Omental fat pad (tissue), 4 donors: ENCODE data around the gene FOXA3. TPM values are rescaled to one million over a fixed set of nuclear protein-coding genes. Genes with fewer than 3 reads are reported as not detected.
"Not testable (repeated sequence)": the region's sequence is repeated elsewhere in the genome, so short reads cannot be mapped to it uniquely, and the experiment has no call there.

ENCODE experiments used
- ATAC-seq: fragments of 150-250 bp; one replicate; pipeline ENCODE4 v1.9.1; 2016; ENCODE audit warnings: mild to moderate bottlenecking, moderate library complexity; ENCODE audit not compliant: low FRiP score
- DNase-seq: peaks from one replicate; pipeline ENCODE4 v3.0.0-alpha.2; 2019; ENCODE audit warnings: low spot score
- CTCF ChIP-seq, 3 donors: fragments of 450-650 bp; IDR thresholded peaks; one replicate each; pipeline ENCODE4 v1.5.1; 2016 to 2017; ENCODE audit warnings: antibody characterized with exemption in 3 of 3, mild to moderate bottlenecking in 3 of 3, moderate library complexity in 2 of 3
- total RNA-seq, 4 donors: library from RNA; depleted of rRNA; stranded (reverse); fragments of >200 nt; gene quantifications; one replicate each; pipeline ENCODE4 v1.1.0, GENCODE V29; 2016

FOXA3 gene
- total RNA-seq, 4 donors from 2014 or later, result 0.38 to 0.79 TPM; not detected in 2

- no peak for ATAC-seq
- no peak for DNase-seq
- no peak for TF ChIP-seq CTCF (IDR thresholded peaks at IDR 0.05)
These were observed 31.4 kb downstream of the FOXA3 start for GRCh38 chr19:45895519-45895972.

- DNase-seq, result not testable (repeated sequence)
- peak; percentile 53 for ATAC-seq
These were observed 32.0 kb downstream of the FOXA3 start for GRCh38 chr19:45895983-45896599.

GRCh38 chr19:45897261-45897812, 33.2 kb downstream of the FOXA3 start:
- DNase-seq, result no peak
- no peak for ATAC-seq
- TF ChIP-seq CTCF (IDR thresholded peaks at IDR 0.05), result no peak

GRCh38 chr19:45899253-45899652, 35.1 kb downstream of the FOXA3 start:
- TF ChIP-seq CTCF (IDR thresholded peaks at IDR 0.05), result no peak
- ATAC-seq (no peak), DNase-seq (no peak)

- TF ChIP-seq CTCF (IDR thresholded peaks at IDR 0.05), result no peak
- no peak for DNase-seq
- ATAC-seq, result no peak
These were observed 35.9 kb downstream of the FOXA3 start for GRCh38 chr19:45899919-45900589.

GRCh38 chr19:45900738-45901431, 36.8 kb downstream of the FOXA3 start:
- no peak for DNase-seq
- ATAC-seq, result no peak
- no peak for TF ChIP-seq CTCF (IDR thresholded peaks at IDR 0.05)

- ATAC-seq (no peak), DNase-seq (peak; percentile 38)
- TF ChIP-seq CTCF (IDR thresholded peaks at IDR 0.05), result no peak
These were observed 37.3 kb downstream of the FOXA3 start for GRCh38 chr19:45901432-45901911.
